Mucosa of rectum (tissue), 2 donors: ENCODE results near the gene DAB1.

Experiments used
- H3K27ac ChIP-seq, 2 donors: one replicate each; pipeline ENCODE4 v1.7.0; 2013; ENCODE audit warnings: inconsistent platforms in 2 of 2, low read depth in 2 of 2, low read length in 2 of 2
- H3K27me3 ChIP-seq, 2 donors: one replicate each; pipeline ENCODE4 v1.7.0; 2013; ENCODE audit warnings: low read length in 2 of 2; ENCODE audit not compliant: control insufficient read depth in 2 of 2, insufficient read depth in 2 of 2
- H3K36me3 ChIP-seq, 2 donors: one replicate each; pipeline ENCODE4 v1.7.0; 2013; ENCODE audit warnings: low read length in 2 of 2; ENCODE audit not compliant: control insufficient read depth in 2 of 2, insufficient read depth in 2 of 2
- H3K4me1 ChIP-seq, 2 donors: one replicate each; pipeline ENCODE4 v1.7.0; 2013; ENCODE audit warnings: low read length in 2 of 2, mild to moderate bottlenecking in 1 of 2; ENCODE audit not compliant: control insufficient read depth in 2 of 2, insufficient read depth in 2 of 2
- H3K4me3 ChIP-seq, 2 donors: one replicate each; pipeline ENCODE4 v1.7.0; 2013; ENCODE audit warnings: low read length in 2 of 2
- H3K9ac ChIP-seq, 2 donors: one replicate each; pipeline ENCODE4 v1.7.0; 2013; ENCODE audit warnings: low read length in 2 of 2, low read depth in 1 of 2, mild to moderate bottlenecking in 1 of 2
- H3K9me3 ChIP-seq, 2 donors: one replicate each; pipeline ENCODE4 v1.7.0; 2013; ENCODE audit warnings: low read length in 2 of 2; ENCODE audit not compliant: control insufficient read depth in 2 of 2
- donor health status: healthy.
- donor health status: Normal muscosa, but diverticular disease.

DAB1 gene

GRCh38 chr1:57142999-57143398, 280.9 kb downstream of the DAB1 start:
- no peak overlapping the region for H3K27ac ChIP-seq
- no peaks in the 10 kb centered on the region for H3K4me1 ChIP-seq
- H3K4me3 ChIP-seq = no peak overlapping the region
- H3K9ac ChIP-seq = no peak overlapping the region
- H3K9me3 ChIP-seq = no peaks in the 10 kb centered on the region
- no peaks in the 10 kb centered on the region for H3K36me3 ChIP-seq
- no peaks in the 10 kb centered on the region for H3K27me3 ChIP-seq

- Histone ChIP-seq H3K4me3 (no peak overlapping the region), H3K9me3 (no peaks in the 10 kb centered on the region), H3K27ac (no peak overlapping the region), H3K9ac (no peak overlapping the region), H3K27me3 (no peaks in the 10 kb centered on the region), H3K4me1 (no peaks in the 10 kb centered on the region), H3K36me3 (no peaks in the 10 kb centered on the region)
Observed at GRCh38 chr1:57142169-57142568, 281.7 kb downstream of the DAB1 start.

- Histone ChIP-seq H3K27me3 (no peaks in the 10 kb centered on the region), H3K27ac (no peak overlapping the region), H3K4me3 (no peak overlapping the region), H3K36me3 (no peaks in the 10 kb centered on the region), H3K9me3 (no peaks in the 10 kb centered on the region), H3K4me1 (no peaks in the 10 kb centered on the region), H3K9ac (no peak overlapping the region)
Observed at GRCh38 chr1:57138432-57139078, 285.3 kb downstream of the DAB1 start.

GRCh38 chr1:57137980-57138379, 285.9 kb downstream of the DAB1 start:
- Histone ChIP-seq H3K9ac (no peak overlapping the region), H3K27ac (no peak overlapping the region), H3K4me1 (no peaks in the 10 kb centered on the region), H3K9me3 (no peaks in the 10 kb centered on the region), H3K36me3 (no peaks in the 10 kb centered on the region), H3K4me3 (no peak overlapping the region), H3K27me3 (no peaks in the 10 kb centered on the region)

- H3K9me3 ChIP-seq = no peaks in the 10 kb centered on the region
- no peak overlapping the region for H3K4me3 ChIP-seq
- no peaks in the 10 kb centered on the region for H3K4me1 ChIP-seq
- no peaks in the 10 kb centered on the region for H3K27me3 ChIP-seq
- H3K27ac ChIP-seq = no peak overlapping the region
- H3K36me3 ChIP-seq = no peaks in the 10 kb centered on the region
- H3K9ac ChIP-seq = no peak overlapping the region
Observed at GRCh38 chr1:57134803-57135202, 289.1 kb downstream of the DAB1 start.

- H3K9me3 ChIP-seq = no peaks in the 10 kb centered on the region
- H3K27ac ChIP-seq = no peak overlapping the region
- H3K4me1 ChIP-seq = no peaks in the 10 kb centered on the region
- H3K9ac ChIP-seq = no peak overlapping the region
- H3K27me3 ChIP-seq = no peaks in the 10 kb centered on the region
- H3K36me3 ChIP-seq = no peaks in the 10 kb centered on the region
- H3K4me3 ChIP-seq = no peak overlapping the region
Observed at GRCh38 chr1:57133686-57134085, 290.2 kb downstream of the DAB1 start.

GRCh38 chr1:57132993-57133622, 290.8 kb downstream of the DAB1 start:
- Histone ChIP-seq H3K9ac (no peak overlapping the region), H3K4me3 (no peak overlapping the region), H3K4me1 (no peaks in the 10 kb centered on the region), H3K27ac (no peak overlapping the region), H3K9me3 (no peaks in the 10 kb centered on the region), H3K36me3 (no peaks in the 10 kb centered on the region), H3K27me3 (no peaks in the 10 kb centered on the region)

- H3K9ac ChIP-seq = no peak overlapping the region
- H3K4me3 ChIP-seq = no peak overlapping the region
- H3K4me1 ChIP-seq = no peaks in the 10 kb centered on the region
- no peaks in the 10 kb centered on the region for H3K36me3 ChIP-seq
- H3K27me3 ChIP-seq = no peaks in the 10 kb centered on the region
- no peaks in the 10 kb centered on the region for H3K9me3 ChIP-seq
- no peak overlapping the region for H3K27ac ChIP-seq
Observed at GRCh38 chr1:57131701-57132394, 292.0 kb downstream of the DAB1 start.

GRCh38 chr1:57131257-57131656, 292.6 kb downstream of the DAB1 start:
- H3K27ac ChIP-seq = no peak overlapping the region
- H3K9me3 ChIP-seq = no peaks in the 10 kb centered on the region
- H3K4me3 ChIP-seq = no peak overlapping the region
- H3K27me3 ChIP-seq = no peaks in the 10 kb centered on the region
- H3K9ac ChIP-seq = no peak overlapping the region
- H3K36me3 ChIP-seq = no peaks in the 10 kb centered on the region
- no peaks in the 10 kb centered on the region for H3K4me1 ChIP-seq

- Histone ChIP-seq H3K36me3 (no peaks in the 10 kb centered on the region), H3K27me3 (no peaks in the 10 kb centered on the region), H3K4me3 (no peak overlapping the region), H3K4me1 (no peaks in the 10 kb centered on the region), H3K9ac (no peak overlapping the region), H3K27ac (no peak overlapping the region), H3K9me3 (no peaks in the 10 kb centered on the region)
Observed at GRCh38 chr1:57129865-57130264, 294.0 kb downstream of the DAB1 start.
